GM18951 (cell line): Measurements from ENCODE around the gene ACAP2.
"Not testable (repeated sequence)": the region's sequence is repeated elsewhere in the genome, so short reads cannot be mapped to it uniquely, and the experiment has no call there.

Source experiments
- POLR2A ChIP-seq: IDR thresholded peaks from 4 replicates; pipeline ENCODE4 v1.6.1; 2011; ENCODE audit warnings: mild to moderate bottlenecking; ENCODE audit not compliant: insufficient read length, insufficient read depth; ENCODE audit errors: extremely low read depth
- in situ Hi-C: fragments of 300-500 bp; cut with MboI; formaldehyde crosslinking; loops from one replicate; pipeline ENCODE4 v1.12.0; 2022; ENCODE audit warnings: low sequenced_read_pairs, mixed read lengths, inconsistent platforms; ENCODE audit not compliant: unreplicated experiment

Gene ACAP2

GRCh38 chr3:195442573-195443390 is at the start of gene ACAP2:
ACAP2 (minus strand) TSS chr3:195443020; CDS start chr3:195442847, 173 bp downstream.
- in situ Hi-C loops: no loop called here
- TF ChIP-seq POLR2A: peak; percentile 94

- in situ Hi-C loops: no loop called here
- no peak for TF ChIP-seq POLR2A
These were observed 32.8 kb upstream of the ACAP2 start for GRCh38 chr3:195475614-195476013.

GRCh38 chr3:195475116-195475515 is 32.3 kb upstream of the ACAP2 start:
- in situ Hi-C loops: not testable (repeated sequence)

GRCh38 chr3:195468841-195469240 is 26.0 kb upstream of the ACAP2 start:
- in situ Hi-C loops: no loop called here
- TF ChIP-seq POLR2A: no peak

- TF ChIP-seq POLR2A: no peak
- in situ Hi-C loops: no loop called here
These were observed 25.6 kb upstream of the ACAP2 start for GRCh38 chr3:195468391-195468776.

- in situ Hi-C loops: no loop called here
- no peak for TF ChIP-seq POLR2A
These were observed 25.0 kb upstream of the ACAP2 start for GRCh38 chr3:195467641-195468390.

- no peak for TF ChIP-seq POLR2A
- in situ Hi-C loops: no loop called here
These were observed 23.4 kb upstream of the ACAP2 start for GRCh38 chr3:195466251-195466650.

- in situ Hi-C loops: not testable (repeated sequence)
These were observed 20.1 kb upstream of the ACAP2 start for GRCh38 chr3:195462922-195463321.

- no peak for TF ChIP-seq POLR2A
These were observed 19.4 kb upstream of the ACAP2 start for GRCh38 chr3:195462308-195462610.

GRCh38 chr3:195461594-195462307 is 18.9 kb upstream of the ACAP2 start:
- in situ Hi-C loops: no loop called here
- TF ChIP-seq POLR2A: no peak

More at GRCh38 chr3:195462308-195462610, 19.4 kb upstream of the ACAP2 start:
- in situ Hi-C loops: no loop called here

- TF ChIP-seq POLR2A: no peak
- in situ Hi-C loops: no loop called here
These were observed 17.4 kb upstream of the ACAP2 start for GRCh38 chr3:195460091-195460713.

- no peak for TF ChIP-seq POLR2A
These were observed 15.5 kb upstream of the ACAP2 start for GRCh38 chr3:195458316-195458717.

GRCh38 chr3:195455789-195456188 is 13.0 kb upstream of the ACAP2 start:
- no peak for TF ChIP-seq POLR2A
- in situ Hi-C loops: no loop called here

More at GRCh38 chr3:195458316-195458717, 15.5 kb upstream of the ACAP2 start:
- in situ Hi-C loops: no loop called here
